ENCODE results near the gene ZYX. TPM values are rescaled to one million over a fixed set of nuclear protein-coding genes. Genes with fewer than 3 reads are reported as not detected.

Gene ZYX
- total and polyA plus RNA-seq, 2 donors from 2014 or later, result 50.1 to 193 TPM

- no peak overlapping the region for H3K4me3 ChIP-seq (ENCODE audit: low read length in 3 of 3)
- no peak overlapping the region for H3K27ac ChIP-seq (ENCODE audit: low read depth in 2 of 2, low read length in 2 of 2)
- no peak overlapping the region for H3K9ac ChIP-seq (ENCODE audit: low read length in 3 of 3)
- no peak for TF ChIP-seq CTCF (IDR thresholded peaks at IDR 0.05; ENCODE audit: borderline replicate concordance, extremely low read depth, insufficient read depth)
- no peaks in the 10 kb centered on the region for H3K9me3 ChIP-seq (ENCODE audit: control insufficient read depth in 2 of 3, insufficient read depth in 1 of 3, low read length in 3 of 3)
- DNase-seq (no peak), FAIRE-seq (no peak)
- intact Hi-C loops (cut with DNase I), result no loop called here
- H3K36me3 ChIP-seq (ENCODE audit: control insufficient read depth in 2 of 3, insufficient read depth in 3 of 3, low read length in 3 of 3), result no peaks in the 10 kb centered on the region
- H3K4me1 ChIP-seq (ENCODE audit: control insufficient read depth in 2 of 3, insufficient read depth in 2 of 3, low read depth in 1 of 3, low read length in 3 of 3), result no peaks in the 10 kb centered on the region
- H3K27me3 ChIP-seq (ENCODE audit: control insufficient read depth, insufficient read depth, low read length), result no peaks in the 10 kb centered on the region
Measured at GRCh38 chr7:143426479-143427142, 45.5 kb downstream of the ZYX start.

GRCh38 chr7:143429770-143430698, 48.9 kb downstream of the ZYX start:
- no peak overlapping the region for H3K4me3 ChIP-seq (ENCODE audit: low read length in 3 of 3)
- H3K36me3 ChIP-seq (ENCODE audit: control insufficient read depth in 2 of 3, insufficient read depth in 3 of 3, low read length in 3 of 3), result no peaks in the 10 kb centered on the region
- FAIRE-seq, result no peak
- H3K4me1 ChIP-seq (ENCODE audit: control insufficient read depth in 2 of 3, insufficient read depth in 2 of 3, low read depth in 1 of 3, low read length in 3 of 3), result no peaks in the 10 kb centered on the region
- H3K27me3 ChIP-seq (ENCODE audit: control insufficient read depth, insufficient read depth, low read length), result no peaks in the 10 kb centered on the region
- intact Hi-C loops (cut with DNase I), result no loop called here
- H3K9ac ChIP-seq (ENCODE audit: low read length in 3 of 3), result no peak overlapping the region
- no peak for TF ChIP-seq CTCF (IDR thresholded peaks at IDR 0.05; ENCODE audit: borderline replicate concordance, extremely low read depth, insufficient read depth)
- no peaks in the 10 kb centered on the region for H3K9me3 ChIP-seq (ENCODE audit: control insufficient read depth in 2 of 3, insufficient read depth in 1 of 3, low read length in 3 of 3)
- no peak overlapping the region for H3K27ac ChIP-seq (ENCODE audit: low read depth in 2 of 2, low read length in 2 of 2)
- no peak for DNase-seq

- Histone ChIP-seq H3K9me3 (ENCODE audit: control insufficient read depth in 2 of 3, insufficient read depth in 1 of 3, low read length in 3 of 3) (no peaks in the 10 kb centered on the region), H3K9ac (ENCODE audit: low read length in 3 of 3) (no peak overlapping the region), H3K27me3 (ENCODE audit: control insufficient read depth, insufficient read depth, low read length) (no peaks in the 10 kb centered on the region), H3K27ac (ENCODE audit: low read depth in 2 of 2, low read length in 2 of 2) (no peak overlapping the region), H3K36me3 (ENCODE audit: control insufficient read depth in 2 of 3, insufficient read depth in 3 of 3, low read length in 3 of 3) (no peaks in the 10 kb centered on the region), H3K4me3 (ENCODE audit: low read length in 3 of 3) (no peak overlapping the region), H3K4me1 (ENCODE audit: control insufficient read depth in 2 of 3, insufficient read depth in 2 of 3, low read depth in 1 of 3, low read length in 3 of 3) (no peaks in the 10 kb centered on the region)
- no peak for DNase-seq
- intact Hi-C loops (cut with DNase I), result no loop called here
- no peak for TF ChIP-seq CTCF (IDR thresholded peaks at IDR 0.05; ENCODE audit: borderline replicate concordance, extremely low read depth, insufficient read depth)
- FAIRE-seq, result no peak
Measured at GRCh38 chr7:143431109-143431508, 50.0 kb downstream of the ZYX start.

All from kidney (tissue), 14 donors.